ENCODE results near the gene ABI1.

DNA sequence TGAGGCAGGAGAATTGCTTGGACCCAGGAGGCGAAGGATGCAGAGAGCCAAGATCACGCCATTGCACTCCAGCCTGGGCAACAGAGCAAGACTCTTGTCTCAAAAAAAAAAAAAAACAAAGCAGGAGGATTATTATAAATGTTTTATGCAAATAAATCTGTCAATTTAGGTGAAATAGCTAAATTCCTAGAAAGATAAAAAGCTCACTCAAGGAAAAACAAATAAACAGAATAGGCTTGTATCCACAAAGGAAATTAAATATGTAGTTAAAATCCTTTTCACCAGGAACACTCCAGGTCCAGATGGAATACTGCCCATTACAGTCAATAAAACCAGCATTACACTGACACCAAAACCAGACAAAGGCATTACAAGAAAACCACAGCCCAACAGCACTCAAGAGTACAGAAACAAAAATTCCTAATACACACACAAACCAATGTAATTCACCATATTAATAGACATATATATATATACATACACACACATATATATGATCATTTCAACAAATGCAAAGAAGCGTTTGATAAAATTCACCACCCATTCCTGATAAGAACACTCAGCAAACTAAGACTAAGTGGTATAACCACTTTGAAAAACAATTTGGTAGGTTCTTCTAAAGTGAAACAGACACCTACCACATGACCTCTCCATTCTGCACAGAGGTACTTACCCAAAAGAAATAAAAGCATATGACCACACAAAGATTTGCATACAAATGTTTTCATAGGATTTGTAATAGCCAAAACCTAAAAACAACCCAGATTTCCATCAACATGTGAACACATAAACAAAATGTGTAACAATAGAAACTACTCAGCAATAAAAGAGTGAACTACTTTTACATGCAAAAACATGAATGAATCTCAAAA, 38.8 kb downstream of the ABI1 start:
- TF ChIP-seq, protein P1, sequence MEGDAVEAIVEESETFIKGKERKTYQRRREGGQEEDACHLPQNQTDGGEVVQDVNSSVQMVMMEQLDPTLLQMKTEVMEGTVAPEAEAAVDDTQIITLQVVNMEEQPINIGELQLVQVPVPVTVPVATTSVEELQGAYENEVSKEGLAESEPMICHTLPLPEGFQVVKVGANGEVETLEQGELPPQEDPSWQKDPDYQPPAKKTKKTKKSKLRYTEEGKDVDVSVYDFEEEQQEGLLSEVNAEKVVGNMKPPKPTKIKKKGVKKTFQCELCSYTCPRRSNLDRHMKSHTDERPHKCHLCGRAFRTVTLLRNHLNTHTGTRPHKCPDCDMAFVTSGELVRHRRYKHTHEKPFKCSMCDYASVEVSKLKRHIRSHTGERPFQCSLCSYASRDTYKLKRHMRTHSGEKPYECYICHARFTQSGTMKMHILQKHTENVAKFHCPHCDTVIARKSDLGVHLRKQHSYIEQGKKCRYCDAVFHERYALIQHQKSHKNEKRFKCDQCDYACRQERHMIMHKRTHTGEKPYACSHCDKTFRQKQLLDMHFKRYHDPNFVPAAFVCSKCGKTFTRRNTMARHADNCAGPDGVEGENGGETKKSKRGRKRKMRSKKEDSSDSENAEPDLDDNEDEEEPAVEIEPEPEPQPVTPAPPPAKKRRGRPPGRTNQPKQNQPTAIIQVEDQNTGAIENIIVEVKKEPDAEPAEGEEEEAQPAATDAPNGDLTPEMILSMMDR (conservative IDR thresholded peaks at IDR 0.05; ENCODE audit: low read depth, low read length): no peak
- no peak for TF ChIP-seq MAFK (IDR thresholded peaks at IDR 0.05; ENCODE audit: low read depth, low read length)
- TF ChIP-seq CHD1 (IDR thresholded peaks at IDR 0.05; ENCODE audit: low read depth, low read length): no peak
- no peak for TF ChIP-seq RFX5 (IDR thresholded peaks at IDR 0.05; ENCODE audit: low read depth, low read length)
- TF ChIP-seq POLR2A (IDR thresholded peaks at IDR 0.05; ENCODE audit: low read depth, low read length): no peak
- TF ChIP-seq, protein P2, sequence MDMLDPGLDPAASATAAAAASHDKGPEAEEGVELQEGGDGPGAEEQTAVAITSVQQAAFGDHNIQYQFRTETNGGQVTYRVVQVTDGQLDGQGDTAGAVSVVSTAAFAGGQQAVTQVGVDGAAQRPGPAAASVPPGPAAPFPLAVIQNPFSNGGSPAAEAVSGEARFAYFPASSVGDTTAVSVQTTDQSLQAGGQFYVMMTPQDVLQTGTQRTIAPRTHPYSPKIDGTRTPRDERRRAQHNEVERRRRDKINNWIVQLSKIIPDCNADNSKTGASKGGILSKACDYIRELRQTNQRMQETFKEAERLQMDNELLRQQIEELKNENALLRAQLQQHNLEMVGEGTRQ (IDR thresholded peaks at IDR 0.05; ENCODE audit: low read depth, low read length): no peak
- TF ChIP-seq RCOR1 (IDR thresholded peaks at IDR 0.05; ENCODE audit: insufficient replicate concordance, low read length): no peak
- TF ChIP-seq SMC3 (IDR thresholded peaks at IDR 0.05; ENCODE audit: low read depth, low read length): no peak
- TF ChIP-seq RAD21 (IDR thresholded peaks at IDR 0.05; ENCODE audit: low read length): no peak
- TF ChIP-seq, protein P3, sequence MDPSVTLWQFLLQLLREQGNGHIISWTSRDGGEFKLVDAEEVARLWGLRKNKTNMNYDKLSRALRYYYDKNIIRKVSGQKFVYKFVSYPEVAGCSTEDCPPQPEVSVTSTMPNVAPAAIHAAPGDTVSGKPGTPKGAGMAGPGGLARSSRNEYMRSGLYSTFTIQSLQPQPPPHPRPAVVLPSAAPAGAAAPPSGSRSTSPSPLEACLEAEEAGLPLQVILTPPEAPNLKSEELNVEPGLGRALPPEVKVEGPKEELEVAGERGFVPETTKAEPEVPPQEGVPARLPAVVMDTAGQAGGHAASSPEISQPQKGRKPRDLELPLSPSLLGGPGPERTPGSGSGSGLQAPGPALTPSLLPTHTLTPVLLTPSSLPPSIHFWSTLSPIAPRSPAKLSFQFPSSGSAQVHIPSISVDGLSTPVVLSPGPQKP (IDR thresholded peaks at IDR 0.05; ENCODE audit: borderline replicate concordance, low read depth, low read length): no peak
- no peak for TF ChIP-seq FOS (IDR thresholded peaks at IDR 0.05; ENCODE audit: low read depth, low read length)
- no peak for TF ChIP-seq BHLHE40 (IDR thresholded peaks at IDR 0.05; ENCODE audit: low read depth, low read length)
- TF ChIP-seq MXI1 (IDR thresholded peaks at IDR 0.05; ENCODE audit: borderline replicate concordance, low read depth, low read length): no peak
- TF ChIP-seq CEBPB (IDR thresholded peaks at IDR 0.05; ENCODE audit: low read depth, low read length): no peak
